GM18909 (cell line): ENCODE results near the gene P3H1.
"Not testable (repeated sequence)": the region's sequence is repeated elsewhere in the genome, so short reads cannot be mapped to it uniquely, and the experiment has no call there.

ENCODE experiments used
- ATAC-seq: cut with Tn5 transposase; IDR thresholded peaks from one replicate; pipeline ENCODE4 v1.9.1; 2021; ENCODE audit warnings: mild to moderate bottlenecking; ENCODE audit not compliant: unreplicated experiment, poor library complexity

Gene P3H1

GRCh38 chr1:42774928-42775526 is 8.2 kb upstream of the P3H1 start:
- ATAC-seq: no peak

GRCh38 chr1:42773420-42773819 is 6.6 kb upstream of the P3H1 start:
- no peak for ATAC-seq

GRCh38 chr1:42769811-42770210 is 3.0 kb upstream of the P3H1 start:
- ATAC-seq: no peak

GRCh38 chr1:42768172-42768571 is 1.3 kb upstream of the P3H1 start:
- ATAC-seq: no peak

GRCh38 chr1:42767510-42768000 is 727 bp upstream of the P3H1 start:
- ATAC-seq: peak; percentile 13

- ATAC-seq: peak; percentile 21
Measured at GRCh38 chr1:42765832-42766740, 742 bp downstream of the P3H1 start.

GRCh38 chr1:42765269-42765668 is 1.6 kb downstream of the P3H1 start:
- no peak for ATAC-seq

- no peak for ATAC-seq
Measured at GRCh38 chr1:42762269-42762668, 4.6 kb downstream of the P3H1 start.

- no peak for ATAC-seq
Measured at GRCh38 chr1:42761567-42761966, 5.3 kb downstream of the P3H1 start.

- no peak for ATAC-seq
Measured at GRCh38 chr1:42759114-42759513, 7.7 kb downstream of the P3H1 start.

- no peak for ATAC-seq
Measured at GRCh38 chr1:42758641-42759040, 8.2 kb downstream of the P3H1 start.

- ATAC-seq: no peak
Measured at GRCh38 chr1:42757892-42758275, 8.9 kb downstream of the P3H1 start.

GRCh38 chr1:42756956-42757891 is 9.6 kb downstream of the P3H1 start:
- no peak for ATAC-seq

GRCh38 chr1:42753070-42753469 is 13.8 kb downstream of the P3H1 start:
- ATAC-seq: no peak

- ATAC-seq: no peak
Measured at GRCh38 chr1:42752284-42752683, 14.5 kb downstream of the P3H1 start.

- not testable (repeated sequence) for ATAC-seq
Measured at GRCh38 chr1:42751511-42752070, 15.2 kb downstream of the P3H1 start.

- no peak for ATAC-seq
Measured at GRCh38 chr1:42750041-42750440, 16.8 kb downstream of the P3H1 start.

- ATAC-seq: no peak
Measured at GRCh38 chr1:42748461-42749410, 18.1 kb downstream of the P3H1 start.

- ATAC-seq: no peak
Measured at GRCh38 chr1:42748021-42748420, 18.8 kb downstream of the P3H1 start.
